Neural cell (in vitro differentiated cells): ENCODE results near the gene VARS2. TPM values are rescaled to one million over a fixed set of nuclear protein-coding genes. Genes with fewer than 3 reads are reported as not detected.

Experiments used
- H2AFZ ChIP-seq: fragments of 200-600, 300-800 bp; sonication (generic), shearing (Covaris generic); 2 replicates; pipeline ENCODE4 v1.6.0; 2014; ENCODE audit warnings: low read depth, mild to moderate bottlenecking, antibody characterized with exemption, low read length, moderate library complexity
- H3F3A ChIP-seq: fragments of 200-600 bp; shearing (Covaris generic); 2 replicates; pipeline ENCODE4 v1.6.1; 2016; ENCODE audit warnings: mild to moderate bottlenecking, moderate library complexity, mixed read lengths, antibody characterized with exemption, low read length; ENCODE audit not compliant: insufficient read depth, poor library complexity, severe bottlenecking
- H3K27ac ChIP-seq: fragments of 200-600, 300-800 bp; sonication (generic), shearing (Covaris generic); 2 replicates; pipeline ENCODE4 v1.5.1; 2014; ENCODE audit warnings: mild to moderate bottlenecking, low read length, moderate library complexity
- H3K27me3 ChIP-seq: fragments of 300-800, 200-600 bp; sonication (generic), shearing (Covaris generic); 2 replicates; pipeline ENCODE4 v1.6.0; 2014; ENCODE audit warnings: mild to moderate bottlenecking, low read depth, low read length, moderate library complexity; ENCODE audit not compliant: insufficient read depth
- H3K36me3 ChIP-seq: fragments of 300-800, 200-600 bp; sonication (generic), shearing (Covaris generic); 2 replicates; pipeline ENCODE4 v1.5.1; 2014; ENCODE audit warnings: mild to moderate bottlenecking, antibody characterized with exemption, low read length, moderate library complexity; ENCODE audit not compliant: insufficient read depth
- H3K4me2 ChIP-seq: fragments of 300-800, 200-600 bp; sonication (generic), shearing (Covaris generic); 2 replicates; pipeline ENCODE4 v1.6.0; 2014; ENCODE audit warnings: mild to moderate bottlenecking, low read length
- H3K4me3 ChIP-seq: fragments of 300-800, 200-600 bp; sonication (generic), shearing (Covaris generic); 2 replicates; pipeline ENCODE4 v1.5.1; 2014; ENCODE audit warnings: mild to moderate bottlenecking, low read length, moderate library complexity
- H3K79me2 ChIP-seq: fragments of 200-600 bp; shearing (Covaris generic); replicated peaks from 2 replicates; pipeline ENCODE4 v1.6.0; 2014; ENCODE audit warnings: mild to moderate bottlenecking, low read length, moderate library complexity; ENCODE audit not compliant: insufficient read depth
- H3K9ac ChIP-seq: fragments of 300-800, 200-600 bp; sonication (generic), shearing (Covaris generic); 2 replicates; pipeline ENCODE4 v1.6.1; 2016; ENCODE audit warnings: mild to moderate bottlenecking, low read length, mixed read lengths
- H3K9me2 ChIP-seq: fragments of 200-600 bp; shearing (Covaris generic); 2 replicates; pipeline ENCODE4 v1.6.1; 2016; ENCODE audit warnings: mild to moderate bottlenecking, low read length, mixed read lengths; ENCODE audit not compliant: insufficient read depth
- H3K9me3 ChIP-seq: fragments of 200-600, 300-800 bp; sonication (generic), shearing (Covaris generic); 2 replicates; pipeline ENCODE4 v1.6.1; 2016; ENCODE audit warnings: mild to moderate bottlenecking, mixed run types, low read length, moderate library complexity, mixed read lengths
- H4K20me1 ChIP-seq: fragments of 200-600 bp; shearing (Covaris generic); 2 replicates; pipeline ENCODE4 v1.6.1; 2016; ENCODE audit warnings: mild to moderate bottlenecking, mixed run types; ENCODE audit not compliant: insufficient read depth
- EP300 ChIP-seq: fragments of 450-650 bp; conservative IDR thresholded peaks from 2 replicates; pipeline ENCODE4 v1.6.1; 2014; ENCODE audit warnings: antibody characterized with exemption, mild to moderate bottlenecking, moderate library complexity; ENCODE audit not compliant: poor library complexity, severe bottlenecking
- EZH2 ChIP-seq: fragments of 200-600, 300-800 bp; shearing (Covaris generic), sonication (generic); IDR thresholded peaks from 2 replicates; pipeline ENCODE4 v1.6.1; 2014; ENCODE audit warnings: antibody characterized with exemption, low read length, borderline replicate concordance, mild to moderate bottlenecking; ENCODE audit not compliant: insufficient read depth, poor library complexity, severe bottlenecking
- MXI1 ChIP-seq: fragments of 450-650 bp; conservative IDR thresholded peaks from 2 replicates; pipeline ENCODE4 v1.6.1; 2014; ENCODE audit warnings: antibody characterized with exemption, mild to moderate bottlenecking; ENCODE audit not compliant: poor library complexity, severe bottlenecking
- POLR2AphosphoS5 ChIP-seq: IDR thresholded peaks from 2 replicates; pipeline ENCODE4 v1.6.1; 2012
- RAD21 ChIP-seq: fragments of 450-650 bp; conservative IDR thresholded peaks from 2 replicates; pipeline ENCODE4 v1.6.1; 2014; ENCODE audit warnings: antibody characterized with exemption, mild to moderate bottlenecking, moderate library complexity
- SMC3 ChIP-seq: fragments of 450-650 bp; conservative IDR thresholded peaks from 2 replicates; pipeline ENCODE4 v1.6.1; 2014; ENCODE audit warnings: antibody characterized with exemption, mild to moderate bottlenecking, moderate library complexity; ENCODE audit not compliant: poor library complexity
- TAF1 ChIP-seq: IDR thresholded peaks from 2 replicates; pipeline ENCODE4 v1.6.1; 2012; ENCODE audit warnings: low read depth
- polyA plus RNA-seq: library from polyadenylated mRNA; depleted of rRNA; stranded (reverse); fragments of >200 nt; gene quantifications from 2 replicates; pipeline ENCODE4 v1.2.3, GENCODE V29; 2014
- TF ChIP-seq, protein P1 (sequence below): fragments of 450-650 bp; IDR thresholded peaks from 2 replicates; pipeline ENCODE4 v1.5.1; 2014; ENCODE audit warnings: antibody characterized with exemption, mild to moderate bottlenecking, moderate library complexity; ENCODE audit not compliant: poor library complexity, severe bottlenecking
- TF ChIP-seq, protein P2 (sequence below): IDR thresholded peaks from 2 replicates; pipeline ENCODE4 v1.6.1; 2012; ENCODE audit warnings: borderline replicate concordance

Gene VARS2
- polyA plus RNA-seq, 1 donor from 2014 or later, result 93.4 TPM

DNA sequence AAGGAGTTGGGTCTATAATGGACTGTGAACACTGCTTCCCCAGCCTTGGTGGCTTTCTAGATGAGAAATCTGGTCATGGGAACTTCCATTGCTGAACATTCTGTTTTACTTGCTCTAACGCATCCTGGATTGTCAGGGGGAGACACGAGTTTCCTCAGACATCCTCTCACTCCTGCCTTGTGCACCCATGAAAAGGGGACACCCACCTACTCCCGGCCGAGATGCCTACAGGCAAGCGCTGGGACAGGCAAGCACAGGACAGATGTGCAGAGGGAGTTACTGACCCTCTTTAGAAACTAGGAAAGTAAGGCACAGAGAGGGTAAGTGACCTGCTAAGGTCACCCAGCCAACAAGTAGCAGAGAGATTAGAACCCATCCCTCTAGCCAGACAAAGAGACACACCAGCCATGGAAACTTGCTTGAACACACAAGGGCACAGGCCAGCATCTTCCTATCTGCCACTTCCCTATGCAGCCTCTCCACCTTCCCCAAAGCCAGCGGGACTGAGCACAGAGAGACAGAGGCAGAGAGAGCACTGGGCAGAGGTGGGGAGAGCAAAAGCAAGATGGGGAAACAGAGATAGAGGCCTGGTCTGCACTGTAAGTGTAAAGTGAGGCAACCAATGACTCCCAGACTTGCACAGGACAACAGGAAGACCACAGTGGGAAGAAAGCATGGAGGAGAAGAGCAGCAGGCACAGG is 18.8 kb downstream of the VARS2 start:
- H3F3A ChIP-seq, result no peaks in the 10 kb centered on the region
- H3K4me3 ChIP-seq, result no peak overlapping the region
- H3K9ac ChIP-seq, result no peak overlapping the region
- H3K79me2 ChIP-seq, result no peaks in the 10 kb centered on the region
- H3K27ac ChIP-seq, result no peak overlapping the region
- H2AFZ ChIP-seq, result no peak overlapping the region
- H3K27me3 ChIP-seq, result no peaks in the 10 kb centered on the region
- H4K20me1 ChIP-seq, result no peaks in the 10 kb centered on the region
- H3K9me3 ChIP-seq, result no peaks in the 10 kb centered on the region
- TF ChIP-seq RAD21 (no peak), EZH2 (no peak), EP300 (no peak), POLR2AphosphoS5 (no peak)
- no peak overlapping the region for H3K4me2 ChIP-seq
- H3K9me2 ChIP-seq, result no peaks in the 10 kb centered on the region
- H3K36me3 ChIP-seq, result no peaks in the 10 kb centered on the region

DNA sequence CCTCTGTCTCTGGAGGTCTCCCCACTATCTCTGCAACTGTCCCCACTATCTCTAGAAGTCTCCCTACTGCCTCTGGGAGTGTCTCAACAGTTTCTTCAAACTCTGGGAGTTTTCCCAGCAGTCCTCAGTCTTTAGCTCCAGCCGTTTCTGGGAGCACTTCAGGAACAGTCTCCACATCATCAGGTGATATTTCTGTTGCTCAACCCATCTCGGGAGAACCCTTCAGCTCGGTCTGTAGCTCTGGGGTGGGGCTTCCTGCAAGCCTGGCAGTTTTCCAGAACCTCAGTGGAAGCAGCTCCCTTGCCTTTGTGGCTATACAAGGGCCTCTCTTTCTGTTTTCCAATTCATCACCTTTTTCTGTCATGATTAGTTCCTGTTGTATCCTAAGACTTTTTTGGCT is 21.0 kb downstream of the VARS2 start:
- no peak overlapping the region for H2AFZ ChIP-seq
- TF ChIP-seq, protein P1, sequence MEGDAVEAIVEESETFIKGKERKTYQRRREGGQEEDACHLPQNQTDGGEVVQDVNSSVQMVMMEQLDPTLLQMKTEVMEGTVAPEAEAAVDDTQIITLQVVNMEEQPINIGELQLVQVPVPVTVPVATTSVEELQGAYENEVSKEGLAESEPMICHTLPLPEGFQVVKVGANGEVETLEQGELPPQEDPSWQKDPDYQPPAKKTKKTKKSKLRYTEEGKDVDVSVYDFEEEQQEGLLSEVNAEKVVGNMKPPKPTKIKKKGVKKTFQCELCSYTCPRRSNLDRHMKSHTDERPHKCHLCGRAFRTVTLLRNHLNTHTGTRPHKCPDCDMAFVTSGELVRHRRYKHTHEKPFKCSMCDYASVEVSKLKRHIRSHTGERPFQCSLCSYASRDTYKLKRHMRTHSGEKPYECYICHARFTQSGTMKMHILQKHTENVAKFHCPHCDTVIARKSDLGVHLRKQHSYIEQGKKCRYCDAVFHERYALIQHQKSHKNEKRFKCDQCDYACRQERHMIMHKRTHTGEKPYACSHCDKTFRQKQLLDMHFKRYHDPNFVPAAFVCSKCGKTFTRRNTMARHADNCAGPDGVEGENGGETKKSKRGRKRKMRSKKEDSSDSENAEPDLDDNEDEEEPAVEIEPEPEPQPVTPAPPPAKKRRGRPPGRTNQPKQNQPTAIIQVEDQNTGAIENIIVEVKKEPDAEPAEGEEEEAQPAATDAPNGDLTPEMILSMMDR, result no peak
- TF ChIP-seq TAF1 (no peak), EZH2 (no peak), EP300 (no peak), POLR2AphosphoS5 (no peak), RAD21 (no peak), SMC3 (no peak)
- no peaks in the 10 kb centered on the region for H3F3A ChIP-seq

DNA sequence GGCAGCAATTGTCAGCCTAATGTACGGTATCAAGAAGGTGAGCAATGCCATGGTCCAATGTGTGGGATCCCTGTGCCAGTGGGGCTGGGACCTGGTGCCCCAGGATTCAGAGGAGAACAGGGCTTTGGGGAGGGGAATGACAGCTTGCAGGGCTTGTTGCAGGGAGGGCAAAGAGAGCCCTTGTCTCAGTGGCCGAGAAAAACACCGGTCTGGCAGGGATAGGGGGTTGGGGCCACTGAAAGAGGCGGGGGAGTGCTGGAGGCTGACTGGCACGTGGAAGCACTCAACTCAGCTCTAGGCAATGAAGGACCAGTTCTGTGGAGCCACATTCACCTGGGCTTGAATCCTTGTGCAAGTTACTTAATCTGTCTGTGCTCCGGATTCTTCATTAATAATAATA is 23.2 kb downstream of the VARS2 start:
- H3K4me3 ChIP-seq, result no peak overlapping the region
- H3K9me3 ChIP-seq, result no peaks in the 10 kb centered on the region
- TF ChIP-seq POLR2AphosphoS5 (no peak), SMC3 (no peak), MXI1 (no peak), RAD21 (no peak), EZH2 (no peak), TAF1 (no peak)
- TF ChIP-seq, protein P1, result no peak
- TF ChIP-seq, protein P2, sequence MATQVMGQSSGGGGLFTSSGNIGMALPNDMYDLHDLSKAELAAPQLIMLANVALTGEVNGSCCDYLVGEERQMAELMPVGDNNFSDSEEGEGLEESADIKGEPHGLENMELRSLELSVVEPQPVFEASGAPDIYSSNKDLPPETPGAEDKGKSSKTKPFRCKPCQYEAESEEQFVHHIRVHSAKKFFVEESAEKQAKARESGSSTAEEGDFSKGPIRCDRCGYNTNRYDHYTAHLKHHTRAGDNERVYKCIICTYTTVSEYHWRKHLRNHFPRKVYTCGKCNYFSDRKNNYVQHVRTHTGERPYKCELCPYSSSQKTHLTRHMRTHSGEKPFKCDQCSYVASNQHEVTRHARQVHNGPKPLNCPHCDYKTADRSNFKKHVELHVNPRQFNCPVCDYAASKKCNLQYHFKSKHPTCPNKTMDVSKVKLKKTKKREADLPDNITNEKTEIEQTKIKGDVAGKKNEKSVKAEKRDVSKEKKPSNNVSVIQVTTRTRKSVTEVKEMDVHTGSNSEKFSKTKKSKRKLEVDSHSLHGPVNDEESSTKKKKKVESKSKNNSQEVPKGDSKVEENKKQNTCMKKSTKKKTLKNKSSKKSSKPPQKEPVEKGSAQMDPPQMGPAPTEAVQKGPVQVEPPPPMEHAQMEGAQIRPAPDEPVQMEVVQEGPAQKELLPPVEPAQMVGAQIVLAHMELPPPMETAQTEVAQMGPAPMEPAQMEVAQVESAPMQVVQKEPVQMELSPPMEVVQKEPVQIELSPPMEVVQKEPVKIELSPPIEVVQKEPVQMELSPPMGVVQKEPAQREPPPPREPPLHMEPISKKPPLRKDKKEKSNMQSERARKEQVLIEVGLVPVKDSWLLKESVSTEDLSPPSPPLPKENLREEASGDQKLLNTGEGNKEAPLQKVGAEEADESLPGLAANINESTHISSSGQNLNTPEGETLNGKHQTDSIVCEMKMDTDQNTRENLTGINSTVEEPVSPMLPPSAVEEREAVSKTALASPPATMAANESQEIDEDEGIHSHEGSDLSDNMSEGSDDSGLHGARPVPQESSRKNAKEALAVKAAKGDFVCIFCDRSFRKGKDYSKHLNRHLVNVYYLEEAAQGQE, result no peak
- H3K36me3 ChIP-seq, result no peaks in the 10 kb centered on the region
- H3K4me2 ChIP-seq, result no peak overlapping the region
- no peaks in the 10 kb centered on the region for H3F3A ChIP-seq
- no peaks in the 10 kb centered on the region for H4K20me1 ChIP-seq
- no peaks in the 10 kb centered on the region for H3K27me3 ChIP-seq
- H2AFZ ChIP-seq, result no peak overlapping the region
- no peak overlapping the region for H3K27ac ChIP-seq
- no peak overlapping the region for H3K9ac ChIP-seq
- H3K79me2 ChIP-seq, result no peaks in the 10 kb centered on the region
- no peaks in the 10 kb centered on the region for H3K9me2 ChIP-seq

More for the DNA sequence above, 21.0 kb downstream of the VARS2 start:
- Histone ChIP-seq H3K9me3 (no peaks in the 10 kb centered on the region), H3K4me2 (no peak overlapping the region), H3K36me3 (no peaks in the 10 kb centered on the region), H3K9me2 (no peaks in the 10 kb centered on the region), H3K79me2 (no peaks in the 10 kb centered on the region), H4K20me1 (no peaks in the 10 kb centered on the region), H3K27ac (no peak overlapping the region), H3K9ac (no peak overlapping the region), H3K27me3 (no peaks in the 10 kb centered on the region), H3K4me3 (no peak overlapping the region)
